Anterior cingulate cortex (tissue), 58 donors: ENCODE data around the gene TNFRSF1A.
A peak's percentile ranks its signal among the peaks of the same experiment; 100 is the strongest.

Experiments used
- DNase-seq, 58 donors: peaks; one replicate each; lab custom pipeline; 2025; lab: John Stamatoyannopoulos, UW

TNFRSF1A gene

DNA sequence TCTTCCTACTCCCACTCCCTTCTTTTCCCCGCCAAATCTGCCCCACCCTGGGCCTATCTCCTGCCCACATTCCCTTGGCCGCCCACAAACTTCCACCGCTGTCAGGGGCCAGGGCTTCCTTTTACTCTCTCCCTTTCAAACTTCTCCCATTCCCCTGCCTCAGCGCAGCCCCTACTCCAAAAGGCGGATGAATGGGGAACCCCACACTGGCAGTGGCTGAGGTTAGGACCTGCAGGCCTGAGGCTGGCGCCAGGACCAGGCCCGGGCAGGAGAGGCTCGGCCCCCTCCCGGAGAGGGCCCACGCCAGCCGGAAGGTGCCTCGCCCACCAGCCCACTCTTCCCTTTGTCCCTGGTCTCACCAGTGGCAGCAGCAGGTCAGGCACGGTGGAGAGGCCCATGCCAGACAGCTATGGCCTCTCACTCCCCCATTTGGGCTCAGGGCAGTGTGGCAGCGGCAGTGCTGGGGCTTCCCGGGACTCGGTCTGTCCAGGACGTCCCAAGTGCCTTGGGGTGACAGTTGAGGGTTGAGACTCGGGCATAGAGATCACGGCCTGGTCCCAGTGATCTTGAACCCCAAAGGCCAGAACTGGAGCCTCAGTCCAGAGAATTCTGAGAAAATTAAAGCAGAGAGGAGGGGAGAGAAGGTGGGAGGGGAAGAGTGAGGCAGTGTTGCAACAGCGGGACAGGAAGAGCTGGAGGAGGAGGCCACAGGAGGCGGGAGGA, at the start of gene TNFRSF1A:
TSS of gene TNFRSF1A (minus strand) at position 660 of the 723 bp plus-strand sequence. CDS start at position 398, 262 bp downstream.
- peak in 23 of 58 donors; percentile 18 to 67 (median 32) for DNase-seq

DNA sequence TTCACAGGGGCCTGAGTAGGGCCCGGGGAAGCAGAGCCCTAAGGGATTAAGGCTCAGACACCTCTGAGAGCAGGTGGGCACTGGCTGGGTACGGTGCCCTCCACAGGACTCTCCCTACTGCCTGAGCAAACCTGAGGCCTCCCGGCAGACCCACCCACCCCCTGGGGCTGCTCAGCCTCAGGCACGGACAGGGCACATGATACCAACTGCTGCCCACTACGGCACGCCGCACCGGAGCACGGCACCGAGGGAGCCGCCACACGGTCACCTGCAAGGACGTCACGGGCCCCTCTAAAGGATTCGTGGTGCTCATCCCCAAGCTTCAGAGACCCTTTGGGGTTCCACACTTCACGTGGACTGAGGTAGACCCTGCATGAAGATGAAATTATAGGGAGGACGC, 49.1 kb upstream of the TNFRSF1A start:
- DNase-seq: no peak

DNA sequence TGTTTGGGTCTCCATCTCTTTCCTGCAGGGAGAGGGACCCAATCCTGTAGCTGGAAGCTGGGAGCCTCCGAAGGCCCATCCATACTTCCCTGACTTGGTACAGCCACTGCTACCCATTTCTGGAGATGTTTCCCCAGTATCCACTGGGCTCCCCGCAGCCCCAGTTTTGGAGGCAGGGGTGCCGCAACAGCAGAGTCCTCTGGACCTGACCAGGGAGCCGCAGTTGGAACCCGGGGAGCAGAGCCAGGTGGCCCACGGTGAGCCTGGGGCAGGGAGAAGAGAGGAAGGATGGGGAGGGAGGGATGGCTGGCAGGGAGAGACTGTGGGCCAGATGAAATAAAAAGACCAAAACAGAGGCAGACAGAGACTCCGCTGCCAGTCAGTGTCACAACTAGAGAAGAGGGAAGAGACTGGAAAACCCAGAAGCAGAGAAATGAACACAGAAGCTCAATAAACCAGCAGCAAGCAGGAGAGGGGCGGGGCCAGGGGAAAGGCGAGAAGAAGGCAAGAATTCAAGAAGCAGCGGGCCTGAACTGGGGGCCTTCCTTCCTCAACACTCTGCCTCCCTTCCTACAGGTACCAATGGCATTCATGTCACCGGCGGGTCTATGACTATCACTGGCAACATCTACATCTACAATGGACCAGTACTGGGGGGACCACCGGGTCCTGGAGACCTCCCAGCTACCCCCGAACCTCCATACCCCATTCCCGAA, 48.4 kb upstream of the TNFRSF1A start:
- DNase-seq: no peak

DNA sequence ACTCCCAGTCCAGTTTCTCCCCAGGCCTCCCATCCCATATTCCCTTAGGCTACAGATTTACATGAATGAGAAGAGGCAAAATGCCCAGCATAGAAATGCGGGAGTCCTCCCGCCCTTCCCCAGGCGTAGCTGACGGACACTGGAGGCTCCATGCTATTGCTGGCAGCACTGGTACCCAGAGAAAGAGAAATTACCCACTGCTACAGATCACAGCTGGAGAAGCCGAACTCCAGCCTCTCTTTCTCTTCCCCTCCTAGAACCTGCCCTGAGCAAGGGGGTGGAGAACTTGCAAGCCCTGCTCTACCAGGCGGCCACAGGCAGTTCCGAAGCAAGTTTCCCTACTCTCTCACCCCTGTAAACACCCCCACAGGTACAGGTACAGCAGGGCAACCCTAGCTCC, 45.7 kb upstream of the TNFRSF1A start:
- DNase-seq: no peak

DNA sequence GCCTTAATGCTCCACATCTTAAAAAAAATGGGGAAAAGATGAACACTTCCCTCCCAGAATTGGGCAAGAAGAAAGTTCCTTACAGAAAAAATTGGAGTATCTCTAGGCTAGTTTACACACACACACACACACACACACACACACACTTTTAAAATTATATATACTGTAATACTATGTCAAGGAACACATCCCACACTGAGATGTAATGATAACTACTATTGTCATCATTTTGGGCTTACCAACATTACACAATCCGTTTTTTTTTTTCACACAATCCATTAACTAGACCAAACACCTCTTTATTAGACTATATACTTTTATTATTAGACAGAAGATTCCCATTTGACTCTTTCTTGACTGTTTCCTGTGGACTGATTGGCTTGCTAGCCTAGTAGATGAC, 44.6 kb upstream of the TNFRSF1A start:
- DNase-seq: no peak

DNA sequence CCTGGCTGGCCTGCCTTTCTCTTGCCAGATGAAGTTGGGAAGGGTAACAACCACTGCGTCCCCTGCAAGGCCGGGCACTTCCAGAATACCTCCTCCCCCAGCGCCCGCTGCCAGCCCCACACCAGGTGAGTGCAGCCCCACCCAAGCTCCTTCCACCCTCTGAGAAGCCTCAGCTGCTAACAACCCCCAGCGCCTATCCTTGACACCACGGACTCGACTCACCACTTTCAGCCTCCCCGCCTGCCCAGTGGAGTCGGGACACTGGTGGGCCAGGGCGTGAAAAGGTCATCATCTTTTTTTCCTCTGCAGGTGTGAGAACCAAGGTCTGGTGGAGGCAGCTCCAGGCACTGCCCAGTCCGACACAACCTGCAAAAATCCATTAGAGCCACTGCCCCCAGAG, 44.2 kb upstream of the TNFRSF1A start:
- no peak for DNase-seq

DNA sequence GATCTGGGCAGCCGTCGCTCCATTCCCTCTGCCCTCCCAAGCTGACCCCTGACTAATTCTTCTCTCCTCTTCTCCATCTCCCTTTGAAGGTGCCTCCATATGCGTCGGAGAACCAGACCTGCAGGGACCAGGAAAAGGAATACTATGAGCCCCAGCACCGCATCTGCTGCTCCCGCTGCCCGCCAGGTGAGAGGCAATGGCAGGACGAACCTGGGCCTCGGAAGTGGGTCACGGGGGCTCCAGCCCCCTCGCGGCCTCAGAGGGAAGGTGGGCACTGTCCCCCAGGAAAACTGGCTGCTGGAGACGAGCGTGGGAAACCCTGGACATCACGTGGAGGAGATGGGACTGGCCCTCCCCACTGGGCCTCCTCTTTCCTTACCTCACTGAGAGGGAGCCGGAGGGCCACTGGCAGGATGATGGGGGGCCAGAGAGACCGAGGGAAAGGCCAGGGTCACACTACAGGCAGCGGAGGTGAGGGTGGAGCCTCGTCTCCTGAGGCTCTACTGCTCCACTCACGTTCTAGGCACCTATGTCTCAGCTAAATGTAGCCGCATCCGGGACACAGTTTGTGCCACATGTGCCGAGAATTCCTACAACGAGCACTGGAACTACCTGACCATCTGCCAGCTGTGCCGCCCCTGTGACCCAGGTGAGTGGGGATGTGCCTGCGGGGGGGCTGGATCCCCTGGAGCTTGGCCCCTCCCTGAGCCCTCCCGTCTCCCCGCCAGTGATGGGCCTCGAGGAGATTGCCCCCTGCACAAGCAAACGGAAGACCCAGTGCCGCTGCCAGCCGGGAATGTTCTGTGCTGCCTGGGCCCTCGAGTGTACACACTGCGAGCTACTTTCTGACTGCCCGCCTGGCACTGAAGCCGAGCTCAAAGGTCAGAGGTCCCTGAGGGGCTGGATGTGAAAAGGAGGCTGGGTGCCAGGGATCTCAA, 42.9 kb upstream of the TNFRSF1A start:
- no peak for DNase-seq

DNA sequence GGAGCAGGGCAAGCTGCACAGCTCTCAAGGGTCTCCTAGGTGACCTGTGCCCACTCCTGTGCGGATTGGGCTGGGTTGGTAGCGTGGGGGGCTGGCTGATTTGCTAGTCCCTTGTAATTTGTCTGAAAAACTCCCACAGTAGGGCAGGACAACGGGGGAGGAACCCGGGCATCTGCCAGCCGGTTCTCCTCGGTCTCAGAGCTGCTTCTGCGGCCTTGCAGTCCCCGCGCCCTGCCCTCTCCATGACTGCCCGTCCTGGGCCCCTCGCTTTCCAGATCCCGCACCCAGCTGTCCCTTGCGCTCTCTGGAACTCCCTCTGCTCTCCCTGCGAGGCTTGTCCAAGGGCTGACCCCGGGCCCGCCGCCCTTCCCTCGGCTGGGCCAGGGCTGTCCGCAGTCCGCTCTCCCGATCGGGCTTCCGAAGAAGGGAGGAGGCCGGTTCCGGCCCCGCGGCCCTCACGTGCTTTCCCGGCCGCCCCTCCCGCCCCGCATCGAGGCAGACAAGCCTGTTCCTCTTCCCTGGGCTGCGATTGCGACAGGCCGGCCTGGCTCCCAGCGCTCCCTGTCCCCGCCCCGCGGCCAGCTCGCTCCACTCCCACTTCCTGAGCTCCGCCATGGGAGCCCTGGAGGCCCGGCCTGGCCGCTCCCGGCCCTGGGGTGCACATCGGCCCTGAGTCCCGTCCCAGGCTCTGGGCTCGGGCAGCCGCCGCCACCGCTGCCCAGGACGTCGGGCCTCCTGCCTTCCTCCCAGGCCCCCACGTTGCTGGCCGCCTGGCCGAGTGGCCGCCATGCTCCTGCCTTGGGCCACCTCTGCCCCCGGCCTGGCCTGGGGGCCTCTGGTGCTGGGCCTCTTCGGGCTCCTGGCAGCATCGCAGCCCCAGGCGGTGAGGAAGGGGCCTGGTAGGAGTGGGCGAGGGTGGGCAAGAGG, 42.0 kb upstream of the TNFRSF1A start, which contains the start of gene LTBR:
TSS of gene LTBR (plus strand) at position 591 of the 927 bp plus-strand sequence. CDS start at position 788, 197 bp downstream.
- peak in 50 of 58 donors; percentile 25 to 72 (median 48) for DNase-seq

DNA sequence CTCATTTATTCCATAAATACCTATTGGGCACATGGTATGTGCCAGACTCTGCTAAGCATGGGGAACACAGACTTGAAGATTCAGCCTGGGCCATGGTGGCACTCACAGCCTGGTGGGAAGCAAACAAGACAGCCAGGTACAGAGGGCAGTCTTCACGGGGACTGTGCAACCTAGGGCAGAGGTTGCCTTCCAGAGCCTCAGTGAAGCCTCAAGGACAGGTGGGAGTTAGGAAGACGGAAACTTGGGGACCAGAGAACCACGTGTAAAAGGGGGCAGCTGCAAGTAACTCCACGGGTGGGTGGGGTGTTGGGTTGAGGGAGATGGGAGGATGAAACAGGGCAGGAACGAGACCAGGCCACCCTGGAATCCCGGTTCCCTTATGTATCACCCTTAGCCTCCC, 41.1 kb upstream of the TNFRSF1A start:
- DNase-seq: no peak

DNA sequence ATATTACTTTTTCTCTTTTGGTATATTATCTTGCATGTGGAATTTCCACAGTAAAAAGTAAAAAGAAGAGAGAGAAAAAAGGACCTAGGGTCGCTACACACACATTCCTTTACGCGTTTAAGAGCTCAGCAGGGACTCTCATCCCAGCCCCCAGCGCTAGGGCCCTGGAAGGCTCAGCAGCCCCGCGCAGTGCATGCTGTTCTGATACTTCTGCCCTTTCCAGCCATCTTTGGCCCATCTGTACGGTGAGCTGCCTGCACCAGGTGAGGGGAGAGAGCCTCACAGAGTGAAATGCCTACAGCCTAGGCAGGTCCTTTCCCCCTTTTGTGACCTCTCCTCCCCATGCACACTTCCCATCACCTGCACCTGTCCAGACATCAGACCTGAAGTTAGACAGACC, 40.5 kb upstream of the TNFRSF1A start:
- no peak for DNase-seq

DNA sequence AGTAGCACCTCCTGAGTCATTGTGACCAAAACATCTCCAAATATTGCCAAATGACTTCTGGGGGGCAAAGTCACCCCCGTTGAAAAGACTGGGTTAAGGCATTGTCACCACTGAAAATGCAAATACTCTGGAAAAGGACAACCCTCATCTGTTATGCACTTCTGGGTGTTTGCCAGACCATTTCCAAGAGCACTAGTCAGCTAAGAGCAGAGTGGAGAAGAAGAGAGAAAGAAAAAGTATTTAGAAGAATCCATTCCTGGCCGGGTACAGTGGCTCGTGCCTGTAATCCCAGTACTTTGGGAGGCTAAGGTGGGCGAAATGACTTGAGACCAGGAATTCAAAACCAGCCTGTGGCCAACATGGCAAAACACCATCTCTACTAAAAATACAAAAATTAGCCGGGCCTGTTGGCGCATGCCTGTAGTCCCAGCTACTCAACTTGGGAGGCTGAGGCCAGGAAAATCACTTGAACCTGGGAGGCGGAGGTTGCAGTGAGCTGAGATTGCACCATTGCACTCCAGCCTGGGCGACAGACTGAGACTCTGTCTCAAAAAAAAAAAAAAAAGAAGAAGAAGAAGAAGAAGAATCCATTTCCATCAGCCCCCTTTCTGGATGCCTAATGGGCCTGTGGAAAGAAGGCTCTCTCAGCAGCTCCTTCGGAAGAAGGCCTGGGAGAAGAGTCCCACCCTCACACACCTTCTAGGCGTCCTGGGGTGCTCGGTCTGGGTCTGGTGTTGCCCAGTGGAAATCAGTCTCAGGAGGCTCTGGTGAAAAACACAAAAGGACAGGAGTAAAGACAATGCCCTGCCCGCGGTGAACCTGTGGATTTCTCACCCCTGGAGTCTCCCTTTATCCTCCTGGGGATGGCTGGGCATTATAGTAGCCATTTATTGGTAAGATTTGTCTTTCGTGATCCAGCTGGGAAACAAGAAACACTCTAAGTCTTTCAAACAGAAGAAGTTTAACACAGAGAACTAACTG, 38.6 kb upstream of the TNFRSF1A start:
- no peak for DNase-seq

DNA sequence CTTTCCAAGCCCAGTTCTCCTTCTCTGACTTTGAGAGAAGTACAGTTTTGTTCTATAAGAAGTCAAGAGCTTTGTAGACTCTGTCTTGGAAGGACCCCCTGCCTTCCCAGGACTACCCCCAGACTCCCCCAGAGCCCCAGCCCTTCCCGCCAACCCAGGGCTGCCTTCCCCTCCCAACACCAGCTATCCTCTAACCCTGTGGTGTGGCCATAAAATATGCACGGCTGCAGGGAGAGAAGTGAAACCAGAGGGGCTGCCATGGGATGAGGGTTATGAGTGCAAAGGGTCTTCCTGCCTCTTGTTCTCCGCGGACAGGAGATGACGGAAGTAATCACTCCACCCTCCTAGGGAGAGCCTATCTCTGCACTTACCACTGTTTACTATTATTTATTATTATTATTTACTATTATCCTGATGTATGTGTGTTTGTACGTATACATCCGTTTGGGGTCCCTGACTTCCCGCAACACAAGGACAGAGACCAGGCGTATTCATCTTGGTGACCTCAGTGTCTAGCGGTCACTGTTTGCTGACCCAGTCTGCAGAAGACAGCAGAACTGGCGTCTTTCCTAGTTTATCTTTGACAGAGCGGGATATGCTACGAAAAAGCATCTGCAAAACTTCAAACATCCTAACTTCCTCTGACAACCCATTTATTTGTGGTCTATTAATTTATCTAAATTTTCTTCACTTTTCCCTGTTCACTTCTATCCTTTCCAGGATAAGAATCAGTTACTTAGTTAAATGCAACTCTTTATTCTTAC, 37.0 kb upstream of the TNFRSF1A start:
- DNase-seq: peak in 1 of 58 donors; percentile 12

DNA sequence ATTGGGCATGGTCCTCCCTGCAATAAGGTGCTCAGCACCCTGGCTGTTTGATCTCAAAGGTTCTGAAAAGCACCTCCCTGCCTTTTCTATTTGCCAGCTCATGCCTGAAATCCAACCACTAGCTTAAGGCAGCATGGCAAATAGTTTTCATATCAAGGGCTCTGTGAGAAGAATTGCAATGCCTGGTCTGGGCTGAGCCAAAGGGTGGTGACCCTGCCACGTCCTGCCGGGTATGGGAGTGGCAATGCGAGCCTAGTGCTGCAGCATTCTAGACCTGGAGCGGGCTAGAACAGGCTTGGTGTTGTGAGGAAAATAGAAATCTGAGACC, 35.8 kb upstream of the TNFRSF1A start:
- DNase-seq: no peak

DNA sequence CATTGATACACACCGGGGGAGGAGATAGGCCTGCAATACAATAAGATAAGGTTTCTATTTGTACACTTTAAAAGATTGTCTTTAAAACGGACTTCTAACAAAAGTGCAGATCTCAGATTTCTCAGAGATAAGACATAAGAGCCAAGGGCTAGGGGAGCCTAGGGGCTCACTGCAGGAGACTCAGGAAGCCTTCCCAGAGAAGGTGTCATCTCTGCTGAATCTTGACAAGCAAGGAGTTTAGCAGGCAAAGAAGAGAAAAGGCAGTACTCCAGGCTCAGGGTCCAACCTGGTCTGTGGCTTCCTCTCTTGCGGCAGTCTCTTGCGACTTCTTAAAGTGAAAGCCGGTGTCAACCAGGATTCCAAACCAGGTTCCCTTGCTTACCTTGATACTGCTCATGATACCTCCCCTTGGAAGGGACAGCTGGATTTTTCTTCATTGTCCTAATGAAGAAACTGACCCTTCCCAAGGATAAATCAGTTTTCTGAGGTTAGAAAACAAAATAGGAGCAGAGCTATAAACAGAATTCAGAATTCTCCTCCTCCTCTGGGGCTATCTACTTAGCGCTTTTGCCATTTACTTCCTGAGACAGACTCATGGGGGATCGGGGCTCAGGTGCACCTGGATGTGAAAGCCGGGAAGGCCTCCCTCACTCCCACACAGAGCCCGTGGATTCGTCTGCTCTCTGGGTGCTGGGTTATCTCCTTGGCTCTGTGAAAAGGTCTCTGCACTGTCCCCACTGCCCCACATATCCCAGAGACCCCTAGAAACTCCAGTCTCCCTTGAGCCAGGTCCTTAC, 35.2 kb upstream of the TNFRSF1A start:
- DNase-seq: no peak

DNA sequence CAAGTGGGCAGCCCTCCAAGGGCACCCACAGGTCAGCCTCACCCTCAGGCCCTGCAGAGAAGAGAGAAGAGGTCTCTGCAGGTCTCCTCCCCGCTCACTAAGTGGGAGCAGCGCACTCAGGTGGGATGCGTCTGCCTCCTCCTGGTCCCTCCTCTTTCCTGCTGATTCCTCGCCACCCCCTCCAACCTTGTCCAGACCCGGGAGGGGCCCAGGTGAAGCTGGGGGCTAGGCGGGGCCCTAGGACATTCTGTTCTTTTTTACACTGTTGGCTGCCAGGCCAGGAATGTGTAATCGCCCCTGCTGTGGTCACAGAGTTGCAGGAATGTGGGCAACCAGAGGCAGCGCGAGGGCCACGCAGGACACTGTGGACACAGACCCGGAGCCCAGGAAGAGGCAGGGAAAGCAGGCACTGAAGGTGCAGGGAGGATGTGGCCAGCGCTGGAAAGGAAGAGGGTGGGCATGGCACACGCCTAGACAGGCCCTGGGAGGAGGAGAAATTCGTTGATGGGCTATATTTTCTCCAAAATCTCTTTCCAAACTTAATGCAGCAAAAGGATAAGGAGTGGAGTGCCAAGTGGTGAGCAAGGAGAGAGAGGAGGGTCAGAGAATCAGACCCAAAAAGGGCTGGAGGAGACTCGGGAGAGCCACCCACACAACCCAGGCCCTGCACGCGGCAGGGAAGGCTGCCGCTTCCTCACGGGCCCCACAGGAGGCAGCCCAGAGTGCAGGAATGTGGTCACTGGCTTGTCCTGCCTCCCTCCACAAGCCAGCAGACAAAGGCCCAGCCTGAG, 34.4 kb upstream of the TNFRSF1A start:
- DNase-seq: no peak
